ENCODE results near the gene MBOAT2.
A peak's percentile ranks its signal among the peaks of the same experiment; 100 is the strongest.

Gene MBOAT2

DNA sequence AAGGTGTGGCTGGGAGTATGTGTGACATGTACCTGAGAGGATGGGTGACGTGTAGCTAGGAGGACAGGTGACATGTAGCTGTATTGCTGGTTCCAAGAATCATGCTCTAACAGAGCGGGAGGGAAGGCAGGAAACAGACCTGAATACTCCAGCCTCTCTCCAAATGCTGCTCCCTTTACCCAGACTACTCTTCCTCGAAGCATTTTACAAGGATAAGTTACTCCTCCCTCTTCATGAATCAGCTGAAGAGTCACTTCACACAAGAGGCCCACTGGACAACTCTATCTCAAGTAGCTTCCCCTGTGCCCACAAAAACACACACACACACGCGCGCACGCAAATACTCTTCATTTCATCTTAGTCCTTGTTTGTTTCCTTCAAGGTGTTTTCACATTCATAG lies 113.5 kb downstream of the MBOAT2 start:
- DNase-seq, result no peak

DNA sequence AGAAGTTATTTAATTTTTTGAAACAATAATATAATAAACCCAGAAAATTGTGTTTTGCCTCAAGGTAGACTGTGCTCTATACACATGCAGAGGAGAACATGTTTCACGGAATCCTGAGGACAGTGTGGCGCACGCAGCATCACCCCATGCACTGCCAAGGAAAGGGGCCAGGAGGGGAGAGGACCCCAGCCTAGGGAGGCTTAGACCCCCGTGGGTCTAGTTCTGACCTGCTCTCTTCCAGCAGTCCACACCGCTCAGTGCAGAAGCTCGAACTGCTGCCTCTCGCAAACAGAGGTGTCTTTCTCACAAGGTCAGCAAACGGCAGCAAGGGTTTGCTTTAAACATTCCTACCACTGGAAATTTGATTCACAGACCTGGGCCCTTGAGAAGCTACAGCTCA lies 114.5 kb downstream of the MBOAT2 start:
- no peak for DNase-seq

DNA sequence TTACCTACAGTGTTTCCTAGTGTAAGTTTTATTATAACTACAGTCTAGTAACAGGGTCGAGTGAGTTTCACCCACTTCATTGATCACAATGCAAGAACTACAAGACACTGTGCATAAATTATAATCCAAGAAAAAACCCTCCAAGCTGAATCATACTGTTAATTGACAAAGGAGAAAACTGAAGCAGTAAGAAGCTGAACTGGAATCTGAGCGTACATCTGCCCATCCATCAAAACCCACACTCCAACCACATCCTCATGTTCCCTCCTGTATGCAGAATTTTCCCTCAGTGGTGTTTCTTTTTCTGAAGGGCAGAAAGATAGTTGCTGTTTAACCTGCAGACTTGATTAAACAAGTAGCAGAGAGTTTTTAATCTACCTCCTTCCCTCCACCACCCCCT lies 116.6 kb downstream of the MBOAT2 start:
- no peak for DNase-seq

DNA sequence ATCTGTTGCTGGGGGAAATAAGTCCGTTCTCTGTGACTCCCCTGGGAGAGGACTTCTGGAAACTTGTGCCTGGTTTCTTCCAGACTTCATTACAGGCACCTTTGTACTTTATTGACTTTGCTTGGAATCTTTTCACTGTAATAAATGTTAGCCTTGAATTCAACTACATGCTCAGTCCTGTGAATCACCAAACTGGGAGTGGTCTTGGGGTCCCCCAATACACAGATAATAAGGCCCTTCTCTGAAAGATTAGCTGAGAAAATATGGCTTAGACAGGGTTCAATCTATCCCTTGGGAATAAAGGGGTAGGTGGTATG lies 117.3 kb downstream of the MBOAT2 start:
- no peak for DNase-seq

DNA sequence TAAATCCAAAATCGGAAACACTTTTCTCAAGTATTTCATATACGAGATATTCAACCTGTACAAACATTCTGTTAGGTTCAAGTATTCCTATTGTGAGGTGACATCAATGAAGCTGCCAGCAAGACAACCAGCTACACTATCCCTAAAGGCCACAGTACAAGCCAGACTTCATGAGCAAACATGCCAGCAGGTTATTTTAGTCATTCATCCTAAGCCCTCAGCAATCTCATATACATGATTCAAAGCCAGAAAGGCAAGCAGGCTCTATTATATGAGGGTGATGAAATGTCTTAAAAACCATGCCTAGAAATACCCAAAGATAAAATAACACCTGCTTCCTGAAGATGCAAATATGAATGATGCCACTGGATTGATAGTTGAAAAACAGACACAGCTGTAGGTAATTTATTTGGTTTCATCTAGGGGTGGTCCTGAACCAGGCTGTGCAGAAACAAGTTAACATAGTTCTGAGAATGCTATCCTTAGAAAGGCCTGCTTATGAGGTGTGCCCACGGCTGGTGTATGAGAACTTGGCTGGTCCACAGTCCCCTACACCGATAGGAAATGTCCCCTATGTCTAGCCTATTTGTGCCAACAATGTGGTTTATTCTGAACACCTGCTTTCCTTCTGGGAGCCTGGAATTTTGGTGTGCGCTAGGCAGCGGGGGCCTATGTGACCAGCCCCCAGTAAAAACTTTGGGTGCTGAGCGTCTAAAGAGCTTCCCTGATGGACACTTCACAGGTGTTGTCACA lies 117.9 kb downstream of the MBOAT2 start:
- no peak for DNase-seq

DNA sequence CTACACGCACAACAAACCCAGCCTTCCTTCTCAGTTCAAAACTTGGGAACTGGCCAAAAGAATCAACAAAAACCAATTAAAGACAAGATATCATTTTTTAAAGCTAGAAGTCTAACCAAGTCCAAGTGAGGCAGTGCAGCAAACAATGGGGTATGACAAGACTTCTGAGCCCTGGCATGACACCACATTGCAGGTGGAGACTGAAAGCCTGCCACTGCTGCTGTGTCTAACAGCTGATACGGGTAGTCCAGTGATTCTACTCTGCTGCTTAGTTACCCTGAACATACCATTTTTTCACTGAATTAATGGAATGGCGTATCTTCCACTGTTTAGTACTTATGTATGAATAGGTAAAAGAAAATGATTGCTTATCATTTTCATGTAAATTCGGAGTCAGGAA lies 118.7 kb downstream of the MBOAT2 start:
- no peak for DNase-seq

DNA sequence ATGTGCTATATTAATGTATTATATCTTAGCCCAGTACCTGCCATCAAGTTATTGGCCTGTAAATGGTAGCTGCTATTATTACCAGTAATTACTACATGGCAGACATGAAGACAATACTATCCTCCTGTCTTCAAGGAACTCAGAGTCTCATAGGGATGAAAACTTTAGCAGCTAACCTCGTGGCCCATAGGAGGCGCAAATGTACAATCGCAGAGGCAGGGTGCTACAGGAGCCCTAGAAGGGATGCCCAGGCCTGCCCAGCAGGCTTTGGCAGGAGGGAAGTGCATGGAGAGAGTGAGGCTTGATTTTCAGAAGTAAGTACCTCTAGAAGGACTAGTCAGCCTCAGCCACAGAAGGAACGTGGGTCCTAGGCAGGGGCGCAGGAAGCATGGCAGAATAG lies 121.4 kb downstream of the MBOAT2 start:
- DNase-seq, result peak in 1 of 2 experiments; percentile 4

DNA sequence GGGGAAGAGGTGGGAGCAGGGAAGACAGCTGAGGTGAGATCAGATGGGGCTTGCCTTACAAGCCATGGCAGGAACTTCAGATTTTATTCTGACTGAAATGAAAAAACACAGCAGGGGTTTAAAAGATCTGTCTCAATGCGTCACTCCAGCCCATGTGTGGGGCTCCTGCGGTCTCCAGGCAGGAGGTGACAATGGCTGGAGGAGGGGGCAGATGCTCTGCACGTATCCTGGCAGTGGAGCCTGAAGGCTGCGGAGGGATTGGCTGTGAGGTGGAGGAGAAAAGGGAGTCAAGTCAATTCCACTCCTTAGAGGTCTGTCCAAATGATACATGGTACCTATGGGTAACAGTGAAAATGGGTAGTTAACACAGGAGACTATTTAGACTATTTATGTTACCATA lies 125.6 kb downstream of the MBOAT2 start:
- no peak for DNase-seq

DNA sequence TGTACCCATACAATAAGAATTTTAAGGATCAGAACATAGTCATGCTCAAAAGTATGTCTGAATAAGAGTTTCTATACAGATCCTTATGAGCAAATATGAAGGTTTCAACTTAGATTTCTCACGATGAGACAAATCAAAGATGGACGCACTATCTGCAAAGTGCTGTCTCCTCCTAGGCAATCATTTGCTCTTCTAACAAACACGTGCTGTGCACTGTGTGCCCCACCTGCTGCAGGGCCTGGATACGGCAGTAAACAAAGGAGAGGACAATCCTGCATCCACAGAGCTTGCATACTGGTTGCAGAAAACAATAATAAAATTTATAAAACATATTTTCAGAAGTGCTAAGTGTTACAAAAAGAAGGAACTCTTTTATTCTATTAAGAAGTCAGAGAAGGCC lies 126.2 kb downstream of the MBOAT2 start:
- no peak for DNase-seq

DNA sequence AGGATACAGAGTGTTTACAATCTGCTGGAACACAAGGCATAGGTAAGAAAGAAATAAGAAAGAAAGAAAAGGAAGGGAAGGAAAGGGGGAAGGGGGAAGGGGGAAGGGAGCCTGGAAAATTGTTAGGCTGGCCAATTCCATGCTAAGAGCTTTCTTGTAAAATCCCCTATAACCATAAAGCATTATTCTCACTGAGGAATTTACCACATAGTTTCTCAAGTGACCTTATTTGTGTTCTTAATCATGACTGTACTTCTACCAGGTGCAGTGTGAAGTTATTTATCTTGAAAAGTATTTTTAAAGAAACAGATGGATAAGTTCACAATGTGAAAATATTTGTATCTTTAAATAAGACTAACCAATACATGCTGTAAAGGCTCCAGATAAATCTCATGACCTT lies 126.9 kb downstream of the MBOAT2 start:
- DNase-seq, result no peak

DNA sequence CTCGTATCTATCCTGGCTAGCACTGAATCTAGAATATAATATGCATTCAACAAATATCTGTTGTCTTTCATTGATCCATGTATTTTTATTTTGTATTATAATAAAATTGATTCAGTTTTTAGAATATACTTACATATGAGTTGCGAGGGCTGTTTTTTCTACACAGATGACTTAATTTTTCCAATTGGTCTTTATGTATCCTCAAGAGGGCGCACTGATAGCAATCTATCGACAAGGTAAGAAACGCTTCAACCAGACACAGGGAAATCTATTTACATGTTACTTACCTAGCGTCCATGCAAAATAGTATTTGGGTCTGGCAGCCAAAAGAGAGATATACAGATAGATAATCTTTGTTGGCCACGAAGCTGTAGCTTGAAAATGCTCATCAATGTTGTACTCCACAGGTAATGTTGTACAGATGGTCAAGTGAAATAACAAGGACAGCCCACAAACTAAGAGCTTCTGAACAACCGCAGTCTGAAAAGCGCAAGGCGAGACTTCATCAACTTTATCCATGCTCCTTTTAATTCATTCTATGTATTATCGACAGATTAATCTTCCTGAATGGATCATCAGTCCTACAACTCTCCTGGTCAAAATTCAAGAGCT lies 130.6 kb downstream of the MBOAT2 start:
- peak; percentile 25 to 49 for DNase-seq

DNA sequence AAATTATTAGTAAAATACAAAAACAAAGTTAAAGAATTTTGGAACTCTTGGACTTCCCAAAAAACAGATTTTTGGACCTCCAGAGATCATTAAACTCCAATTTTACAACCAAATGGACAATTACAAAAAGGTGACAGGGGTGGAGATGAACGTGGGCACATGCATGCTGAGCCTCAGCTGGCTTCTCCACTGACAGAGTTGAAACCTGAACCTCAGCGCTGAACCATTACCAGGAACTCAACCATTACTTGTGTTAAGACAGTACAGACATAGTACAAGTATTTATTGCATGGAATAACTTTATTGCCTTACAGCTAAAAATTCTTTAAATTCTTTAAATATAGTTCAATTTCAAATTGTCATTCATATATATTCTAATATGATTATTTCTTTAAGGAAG lies 133.0 kb downstream of the MBOAT2 start:
- DNase-seq, result no peak

DNA sequence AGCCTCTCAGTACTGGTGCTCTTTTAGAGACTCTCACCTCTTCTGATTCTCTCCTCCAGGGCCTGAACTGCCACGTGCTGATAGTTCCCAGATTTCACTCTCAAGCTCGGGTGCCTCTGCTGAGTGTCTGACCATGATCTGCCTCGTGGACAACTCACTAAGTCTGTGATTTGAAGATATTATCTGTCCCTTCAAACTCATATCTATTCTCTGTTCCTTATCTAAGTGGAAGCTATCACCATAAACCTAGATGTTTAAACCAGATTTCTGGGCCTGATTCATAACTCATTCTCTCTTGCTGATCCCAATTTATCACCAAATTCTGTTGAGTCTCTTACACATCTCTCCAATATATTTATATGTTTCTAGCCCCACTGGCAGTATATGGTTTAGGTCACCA lies 136.1 kb downstream of the MBOAT2 start:
- no peak for DNase-seq

DNA sequence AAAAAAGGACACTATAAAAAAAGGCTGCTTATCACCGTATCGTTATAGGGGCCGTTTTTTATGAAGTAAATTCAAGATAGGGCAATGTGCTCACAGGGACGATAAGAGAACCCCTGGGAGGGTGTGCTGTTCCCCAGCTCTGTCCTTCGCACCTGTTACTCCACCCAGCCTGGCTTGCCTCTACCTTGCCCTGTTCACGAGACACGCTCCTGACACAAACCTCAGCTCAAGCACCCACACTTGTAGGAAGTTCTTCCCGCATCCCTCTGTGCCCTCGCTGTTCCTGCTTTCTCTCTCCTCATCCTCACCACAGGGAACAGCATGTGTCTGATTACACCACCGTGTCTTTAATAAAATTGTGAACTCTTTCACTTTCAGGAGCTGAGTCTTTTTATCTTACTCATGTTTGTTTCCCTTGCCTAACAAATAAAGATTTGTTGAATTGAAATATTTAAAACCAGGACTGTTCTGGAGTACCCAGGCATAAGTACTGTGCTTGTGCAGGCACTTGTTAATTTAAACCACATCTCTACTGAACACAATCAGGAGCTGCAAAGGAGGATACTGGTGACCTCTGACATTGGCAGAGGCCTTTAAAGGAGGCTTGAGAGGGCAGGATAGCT lies 140.0 kb downstream of the MBOAT2 start:
- no peak for DNase-seq

DNA sequence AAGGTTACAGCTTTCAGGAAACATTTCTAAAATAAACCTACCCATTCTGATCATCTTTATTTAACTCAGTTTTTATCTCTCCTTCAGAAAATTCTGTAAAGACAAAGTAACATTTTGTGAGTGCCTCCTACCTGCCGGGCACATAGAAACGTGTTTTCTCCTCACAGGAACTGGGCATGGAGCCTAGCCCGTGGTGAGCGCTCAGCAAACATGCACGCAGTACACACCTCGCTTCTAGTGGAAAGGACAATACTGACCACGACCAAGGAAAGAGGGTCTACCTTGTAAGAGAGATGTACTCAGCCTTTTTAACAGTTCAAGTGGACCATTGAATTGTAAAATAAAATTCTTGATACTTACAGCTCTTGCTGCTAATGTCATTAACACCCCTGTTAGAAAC lies 141.3 kb downstream of the MBOAT2 start:
- DNase-seq, result no peak

DNA sequence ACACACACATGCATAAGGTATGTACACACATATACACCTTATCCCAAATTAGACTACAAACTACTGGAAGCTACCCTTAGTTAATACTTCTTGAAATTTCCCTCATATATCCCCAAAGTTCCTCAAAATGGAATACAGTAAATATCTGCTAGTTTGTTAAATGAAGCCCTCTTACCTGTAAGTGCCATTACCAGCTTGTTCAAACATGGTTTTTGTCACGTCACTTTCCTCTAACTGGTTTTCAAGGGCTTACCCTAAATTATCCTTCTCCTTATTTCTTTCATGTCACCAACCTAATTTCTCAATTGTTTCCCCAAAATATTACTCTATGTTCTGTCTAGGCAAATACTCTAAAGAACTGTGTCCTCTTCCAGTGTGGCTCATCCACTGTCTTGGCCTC lies 141.7 kb downstream of the MBOAT2 start:
- no peak for DNase-seq

DNA sequence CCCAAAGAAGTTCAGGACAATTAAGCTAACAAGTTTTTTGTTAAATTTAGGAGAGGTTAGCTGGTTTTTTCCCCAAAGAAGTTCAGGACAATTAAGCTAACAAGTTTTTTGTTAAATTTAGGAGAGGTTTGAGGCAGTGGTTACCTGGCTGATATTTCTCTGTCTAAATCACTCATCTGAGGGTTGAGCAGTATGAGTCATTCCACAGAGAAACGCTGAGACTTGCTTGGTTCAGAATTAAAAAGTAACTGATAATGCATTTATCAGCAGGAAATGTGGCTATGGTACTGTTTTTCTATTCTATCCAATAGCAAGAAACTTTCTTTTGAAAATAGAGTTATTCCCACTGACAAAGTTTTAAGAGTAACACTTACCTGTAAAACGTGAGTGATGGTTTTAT lies 143.2 kb downstream of the MBOAT2 start:
- no peak for DNase-seq

DNA sequence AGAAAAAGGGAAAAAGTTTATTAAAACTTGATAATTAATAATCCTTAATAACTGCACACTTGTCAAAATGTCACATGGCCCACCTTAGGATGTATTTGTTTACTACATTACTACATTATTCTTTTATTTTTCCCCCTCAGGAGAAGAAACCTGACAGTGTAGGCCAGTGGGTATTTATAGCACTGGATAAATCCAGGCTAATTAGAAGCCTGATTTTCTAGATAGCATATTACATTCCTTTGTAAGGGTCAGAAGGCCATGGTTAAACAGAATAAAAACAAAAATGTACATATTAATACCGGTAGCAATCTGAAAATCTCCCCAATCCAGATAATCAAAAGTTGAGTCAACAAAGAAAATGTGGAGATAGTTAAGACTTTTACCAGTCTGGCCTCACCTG lies 144.6 kb downstream of the MBOAT2 start:
- no peak for DNase-seq

DNA sequence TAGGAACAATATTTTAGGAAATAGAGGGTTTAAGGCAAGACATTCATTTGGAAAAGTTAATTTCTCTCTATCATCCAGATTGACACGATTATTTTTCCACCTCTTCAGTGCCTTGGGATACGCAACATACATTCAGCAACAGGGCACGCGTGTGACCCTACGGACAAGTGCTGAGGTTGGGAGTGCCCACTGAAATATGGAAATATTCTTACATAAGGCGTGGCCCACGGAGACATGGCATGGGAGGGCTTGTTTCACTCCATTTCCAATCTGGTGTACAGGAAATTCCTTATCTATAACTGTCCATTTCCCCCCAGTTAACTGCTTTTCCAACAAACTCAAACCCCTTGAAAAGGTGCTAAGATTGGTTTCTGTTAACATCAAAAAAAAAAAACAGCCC lies 145.2 kb downstream of the MBOAT2 start:
- no peak for DNase-seq

DNA sequence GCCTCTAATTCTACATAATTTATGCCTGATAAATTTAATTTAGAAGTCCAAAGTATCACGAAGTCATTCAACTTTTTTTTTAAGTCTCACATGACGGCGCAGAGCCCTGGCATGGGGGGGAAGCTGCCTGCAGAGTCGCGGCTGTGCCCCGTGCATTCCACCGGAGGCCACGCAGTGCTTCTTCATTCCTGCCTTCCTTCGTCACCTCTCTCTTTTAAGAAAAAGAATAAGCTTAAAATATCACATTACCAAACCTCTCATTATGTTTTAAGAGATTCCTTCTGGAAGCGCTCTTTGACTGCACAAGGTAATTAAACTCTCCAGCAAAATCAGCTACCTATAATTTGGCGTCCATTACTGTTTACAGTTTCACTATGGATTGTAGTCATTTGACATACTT lies 145.8 kb downstream of the MBOAT2 start:
- DNase-seq, result no peak

DNA sequence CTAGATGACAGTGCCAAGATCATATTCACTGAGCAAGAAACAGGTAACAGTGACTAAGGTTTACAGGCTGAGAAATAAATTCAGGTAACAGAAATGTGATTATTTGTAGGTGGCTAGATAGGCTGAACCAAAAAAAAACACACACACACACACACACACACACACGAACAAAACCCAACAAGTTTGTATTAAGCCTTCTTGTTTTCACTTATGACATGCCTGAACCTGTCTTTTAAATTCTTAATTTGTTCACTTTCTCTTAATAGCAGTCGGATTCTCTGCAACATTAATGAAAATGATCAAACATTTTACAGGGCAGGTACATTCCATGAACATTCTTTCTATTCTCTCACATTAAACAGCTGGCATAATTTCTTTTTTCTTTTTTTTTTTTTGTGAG lies 147.3 kb downstream of the MBOAT2 start:
- DNase-seq, result no peak

DNA sequence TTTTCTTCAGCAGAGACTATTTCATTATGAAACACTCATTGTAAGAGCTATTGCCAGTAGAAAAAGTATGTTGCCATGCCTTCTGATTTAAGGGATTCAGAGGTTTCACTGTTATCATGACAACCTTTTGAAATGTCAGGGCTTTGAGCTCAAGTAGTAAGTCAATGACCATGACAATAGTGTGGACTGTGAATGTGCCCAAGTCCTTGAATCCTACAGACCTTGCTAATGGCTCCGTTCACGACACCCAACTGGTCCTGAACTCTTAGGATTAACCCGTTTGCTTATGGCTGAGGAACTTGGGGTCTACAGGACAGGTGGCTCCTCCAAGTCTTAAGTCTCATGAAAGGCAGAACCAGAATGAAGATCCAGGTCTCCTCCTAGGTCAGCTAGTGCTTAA lies 148.5 kb downstream of the MBOAT2 start:
- DNase-seq, result no peak

DNA sequence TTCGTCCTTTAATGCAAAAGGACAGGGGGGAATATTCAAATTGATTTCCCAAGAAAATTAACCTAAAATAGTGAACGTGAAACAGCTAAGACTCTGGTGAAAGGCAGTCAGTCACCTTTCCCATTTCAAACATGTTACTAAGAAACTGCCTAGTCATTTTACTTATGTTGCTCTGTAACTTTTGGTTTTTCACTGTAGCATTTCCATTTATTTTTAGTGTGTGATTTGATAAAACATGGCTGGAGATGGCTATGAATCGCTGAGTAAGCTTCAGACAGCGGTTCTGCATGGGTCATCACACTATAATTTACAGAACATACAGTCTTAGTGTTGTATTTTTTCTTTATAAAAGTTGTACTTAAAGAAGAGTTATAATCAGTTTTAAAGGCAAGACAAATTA lies 150.1 kb downstream of the MBOAT2 start:
- no peak for DNase-seq

DNA sequence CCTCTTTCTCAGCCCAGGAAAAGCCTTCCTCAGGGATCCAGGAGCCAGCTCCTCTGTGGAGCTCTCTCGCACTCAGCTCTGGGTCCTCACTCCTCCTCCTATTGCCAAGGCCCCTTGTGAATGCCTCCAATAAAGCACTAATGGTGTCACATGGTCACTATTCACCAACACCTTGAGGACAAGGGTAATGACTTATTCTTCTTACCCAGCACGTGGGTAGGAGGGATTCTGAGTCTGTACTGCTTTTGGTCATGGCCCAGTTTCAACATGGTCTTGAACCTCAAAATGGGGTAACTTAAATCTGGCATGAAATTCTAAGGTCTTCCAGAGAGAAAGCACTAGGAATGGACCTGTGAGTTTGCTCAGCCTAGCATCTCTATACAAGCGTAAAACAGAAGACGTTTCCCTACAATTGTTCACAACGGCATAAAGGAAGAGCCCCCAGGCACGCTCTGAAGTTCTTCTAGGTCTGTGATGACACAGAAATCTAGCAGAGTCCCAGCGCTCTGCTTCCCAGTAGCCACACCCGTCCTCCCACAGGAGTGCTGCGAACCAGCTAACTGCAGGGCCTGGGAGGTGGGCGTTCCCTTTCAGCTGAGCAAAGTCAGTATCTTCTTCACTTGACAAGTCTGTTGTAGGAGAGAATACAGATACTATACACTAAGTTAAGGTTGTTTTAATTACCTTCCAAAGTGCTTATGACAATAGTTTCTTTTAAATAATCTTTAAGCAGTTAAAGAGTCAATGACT lies 151.5 kb downstream of the MBOAT2 start:
- DNase-seq, result no peak

Data from NCI-H446 (cell line).